HEK293 (cell line): ENCODE data around the gene RRP8.
A peak's percentile ranks its signal among the peaks of the same experiment; 100 is the strongest.

Source experiments
- EGR2 ChIP-seq: fragments of 450-650 bp; formaldehyde crosslinking; IDR thresholded peaks from 2 replicates; pipeline ENCODE4 v1.5.1; 2016; ENCODE audit warnings: low read depth, missing biosample characterization, missing genetic modification characterization
- KLF1 ChIP-seq: fragments of 450-650 bp; formaldehyde crosslinking; IDR thresholded peaks from 2 replicates; pipeline ENCODE4 v1.5.1; 2016; ENCODE audit warnings: missing biosample characterization, missing genetic modification characterization
- PRDM4 ChIP-seq: fragments of 450-650 bp; formaldehyde crosslinking; IDR thresholded peaks from 2 replicates; pipeline ENCODE4 v1.5.1; 2017; ENCODE audit warnings: missing biosample characterization, missing genetic modification characterization
- SP3 ChIP-seq: fragments of 450-650 bp; formaldehyde crosslinking; IDR thresholded peaks from 2 replicates; pipeline ENCODE4 v1.5.1; 2016; ENCODE audit warnings: missing biosample characterization, missing genetic modification characterization
- ZBTB8A ChIP-seq: fragments of 450-650 bp; formaldehyde crosslinking; IDR thresholded peaks from 2 replicates; pipeline ENCODE4 v1.5.1; 2016; ENCODE audit warnings: missing biosample characterization, missing genetic modification characterization
- ZFHX2 ChIP-seq: fragments of 450-650 bp; formaldehyde crosslinking; conservative IDR thresholded peaks from 2 replicates; pipeline ENCODE4 v1.5.1; 2016; ENCODE audit warnings: missing biosample characterization, missing genetic modification characterization
- ZFP69B ChIP-seq: fragments of 450-650 bp; formaldehyde crosslinking; IDR thresholded peaks from 2 replicates; pipeline ENCODE4 v1.5.1; 2016; ENCODE audit warnings: missing biosample characterization, missing genetic modification characterization
- ZIC2 ChIP-seq: fragments of 450-650 bp; formaldehyde crosslinking; IDR thresholded peaks from 2 replicates; pipeline ENCODE4 v1.5.1; 2016; ENCODE audit warnings: missing biosample characterization, missing genetic modification characterization
- ZNF18 ChIP-seq: fragments of 450-650 bp; formaldehyde crosslinking; IDR thresholded peaks from 2 replicates; pipeline ENCODE4 v1.5.1; 2016; ENCODE audit warnings: missing biosample characterization, missing genetic modification characterization
- ZNF248 ChIP-seq: fragments of 450-650 bp; formaldehyde crosslinking; IDR thresholded peaks from 2 replicates; pipeline ENCODE4 v1.5.1; 2017; ENCODE audit warnings: missing biosample characterization, missing genetic modification characterization
- ZNF350 ChIP-seq: fragments of 450-650 bp; formaldehyde crosslinking; IDR thresholded peaks from 2 replicates; pipeline ENCODE4 v1.5.0; 2017; ENCODE audit warnings: missing biosample characterization, mild to moderate bottlenecking, missing genetic modification characterization
- ZNF501 ChIP-seq: fragments of 450-650 bp; formaldehyde crosslinking; IDR thresholded peaks from 2 replicates; pipeline ENCODE4 v1.5.1; 2016; ENCODE audit warnings: missing biosample characterization, missing genetic modification characterization
- ZNF521 ChIP-seq: fragments of 450-650 bp; formaldehyde crosslinking; IDR thresholded peaks from 2 replicates; pipeline ENCODE4 v1.5.1; 2017; ENCODE audit warnings: missing biosample characterization, mild to moderate bottlenecking, missing genetic modification characterization
- ZNF555 ChIP-seq: fragments of 450-650 bp; formaldehyde crosslinking; conservative IDR thresholded peaks from 2 replicates; pipeline ENCODE4 v1.5.1; 2017; ENCODE audit warnings: missing biosample characterization, mild to moderate bottlenecking, missing genetic modification characterization, inconsistent platforms
- ZNF621 ChIP-seq: fragments of 450-650 bp; formaldehyde crosslinking; IDR thresholded peaks from 2 replicates; pipeline ENCODE4 v1.5.1; 2017; ENCODE audit warnings: missing biosample characterization, missing genetic modification characterization
- ZNF658 ChIP-seq: fragments of 450-650 bp; formaldehyde crosslinking; IDR thresholded peaks from 2 replicates; pipeline ENCODE4; 2016; ENCODE audit warnings: missing biosample characterization, missing genetic modification characterization
- ZNF776 ChIP-seq: fragments of 450-650 bp; formaldehyde crosslinking; IDR thresholded peaks from 2 replicates; pipeline ENCODE4 v1.5.0; 2017; ENCODE audit warnings: missing biosample characterization, missing genetic modification characterization, borderline replicate concordance
- ZNF777 ChIP-seq: fragments of 450-650 bp; formaldehyde crosslinking; IDR thresholded peaks from 2 replicates; pipeline ENCODE4 v1.5.1; 2017; ENCODE audit warnings: missing biosample characterization, missing genetic modification characterization, borderline replicate concordance
- ZNF830 ChIP-seq: fragments of 450-650 bp; IDR thresholded peaks from 2 replicates; pipeline ENCODE4 v1.5.0; 2018; ENCODE audit warnings: missing biosample characterization, missing genetic modification characterization, low read depth, mild to moderate bottlenecking, moderate library complexity
- TF ChIP-seq, protein P1 (sequence below): fragments of 450-650 bp; formaldehyde crosslinking; IDR thresholded peaks from 2 replicates; pipeline ENCODE4 v1.5.1; 2017; ENCODE audit warnings: missing biosample characterization, mild to moderate bottlenecking, missing genetic modification characterization, moderate library complexity
- TF ChIP-seq, protein P2 (sequence below): fragments of 450-650 bp; formaldehyde crosslinking; IDR thresholded peaks from 2 replicates; pipeline ENCODE4 v1.5.1; 2016; ENCODE audit warnings: missing biosample characterization, missing genetic modification characterization

The RRP8 gene

DNA sequence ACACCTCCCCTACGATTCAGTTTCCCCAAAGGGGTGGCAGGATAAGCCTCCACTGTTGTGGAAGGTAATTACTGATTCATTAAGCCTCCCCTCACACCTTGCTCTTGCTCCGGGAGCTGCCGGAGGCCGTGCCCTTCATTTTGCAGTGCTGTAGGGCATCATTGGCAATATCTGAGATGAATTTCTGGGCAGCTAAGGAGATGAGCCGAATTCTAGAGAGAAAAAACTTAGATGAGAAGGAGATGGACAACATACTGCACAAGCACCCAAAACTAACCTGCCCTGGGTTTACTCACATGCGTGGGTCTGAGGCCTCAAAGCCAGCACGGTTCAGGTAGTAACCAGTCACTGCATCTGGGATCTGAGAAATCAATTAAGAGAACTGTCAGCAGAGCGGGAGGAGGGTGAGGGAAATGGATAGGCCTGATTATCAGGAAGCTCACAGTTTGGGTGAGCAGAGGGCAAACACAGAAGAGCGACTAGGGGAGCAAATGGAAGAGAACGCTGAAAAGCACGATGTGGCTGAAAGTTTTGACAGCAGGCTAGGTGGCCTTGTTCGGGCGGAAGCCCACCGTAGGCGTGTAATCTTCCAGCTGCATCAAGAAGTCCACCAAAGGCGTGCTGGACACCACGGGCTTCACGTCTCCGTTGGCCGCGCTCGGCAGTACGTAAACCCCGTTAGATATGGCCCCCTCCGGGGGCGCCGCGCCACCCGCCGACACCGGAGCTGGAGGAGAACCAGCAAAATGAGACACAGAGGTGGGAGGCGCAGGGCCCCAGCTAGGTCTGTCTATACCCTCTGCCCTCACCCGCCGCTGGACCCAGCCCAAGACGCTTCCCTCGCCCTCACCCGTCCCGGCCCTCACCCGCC, 7.9 kb upstream of the RRP8 start (continued):
- TF ChIP-seq ZNF621 (tag by site-specific recombination) (no peak), PRDM4 (tag by site-specific recombination) (no peak), ZNF777 (tag by site-specific recombination) (no peak), KLF1 (tag by site-specific recombination) (no peak), ZNF830 (tag by site-specific recombination) (no peak), EGR2 (tag by site-specific recombination) (0 out of 2 replicates have a peak, but pooled peaks have one; percentile 21), ZNF350 (tag by site-specific recombination) (no peak), ZNF776 (tag by site-specific recombination) (no peak), ZNF248 (tag by site-specific recombination) (no peak), ZNF501 (tag by site-specific recombination) (no peak), ZNF521 (tag by site-specific recombination) (no peak), SP3 (tag by site-specific recombination) (no peak), ZFHX2 (no peak; the same call in 1 of the 2 replicates), ZNF555 (tag by site-specific recombination) (no peak), ZIC2 (0 out of 2 replicates have a peak, but pooled peaks have one; percentile 14), ZFP69B (tag by site-specific recombination) (no peak), ZNF658 (tag by site-specific recombination) (no peak), ZNF18 (tag by site-specific recombination) (no peak), ZBTB8A (tag by site-specific recombination) (no peak)
- TF ChIP-seq, protein P1, sequence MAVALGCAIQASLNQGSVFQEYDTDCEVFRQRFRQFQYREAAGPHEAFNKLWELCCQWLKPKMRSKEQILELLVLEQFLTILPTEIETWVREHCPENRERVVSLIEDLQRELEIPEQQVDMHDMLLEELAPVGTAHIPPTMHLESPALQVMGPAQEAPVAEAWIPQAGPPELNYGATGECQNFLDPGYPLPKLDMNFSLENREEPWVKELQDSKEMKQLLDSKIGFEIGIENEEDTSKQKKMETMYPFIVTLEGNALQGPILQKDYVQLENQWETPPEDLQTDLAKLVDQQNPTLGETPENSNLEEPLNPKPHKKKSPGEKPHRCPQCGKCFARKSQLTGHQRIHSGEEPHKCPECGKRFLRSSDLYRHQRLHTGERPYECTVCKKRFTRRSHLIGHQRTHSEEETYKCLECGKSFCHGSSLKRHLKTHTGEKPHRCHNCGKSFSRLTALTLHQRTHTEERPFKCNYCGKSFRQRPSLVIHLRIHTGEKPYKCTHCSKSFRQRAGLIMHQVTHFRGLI = 0 out of 2 replicates have a peak, but pooled peaks have one; percentile 19
- TF ChIP-seq, protein P2, sequence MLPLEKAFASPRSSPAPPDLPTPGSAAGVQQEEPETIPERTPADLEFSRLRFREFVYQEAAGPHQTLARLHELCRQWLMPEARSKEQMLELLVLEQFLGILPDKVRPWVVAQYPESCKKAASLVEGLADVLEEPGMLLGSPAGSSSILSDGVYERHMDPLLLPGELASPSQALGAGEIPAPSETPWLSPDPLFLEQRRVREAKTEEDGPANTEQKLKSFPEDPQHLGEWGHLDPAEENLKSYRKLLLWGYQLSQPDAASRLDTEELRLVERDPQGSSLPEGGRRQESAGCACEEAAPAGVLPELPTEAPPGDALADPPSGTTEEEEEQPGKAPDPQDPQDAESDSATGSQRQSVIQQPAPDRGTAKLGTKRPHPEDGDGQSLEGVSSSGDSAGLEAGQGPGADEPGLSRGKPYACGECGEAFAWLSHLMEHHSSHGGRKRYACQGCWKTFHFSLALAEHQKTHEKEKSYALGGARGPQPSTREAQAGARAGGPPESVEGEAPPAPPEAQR (tag by site-specific recombination) = no peak
- TF ChIP-seq, all 188 proteins: peak for 6
